DLD1 (cell line): Measurements from ENCODE around the gene HSPB3.
"Not testable (repeated sequence)": the region's sequence is repeated elsewhere in the genome, so short reads cannot be mapped to it uniquely, and the experiment has no call there.

ENCODE experiments used
- in situ Hi-C: cut with HindIII; loops from 2 replicates; pipeline ENCODE4 v1.10.0; 2017; ENCODE audit warnings: low sequenced_read_pairs

Gene HSPB3

GRCh38 chr5:54454602-54455001 is 897 bp upstream of the HSPB3 start:
- in situ Hi-C loops = no loop called here

- in situ Hi-C loops = no loop called here
Observed at GRCh38 chr5:54457094-54457862, 1.8 kb downstream of the HSPB3 start.

GRCh38 chr5:54458221-54458620 is 2.7 kb downstream of the HSPB3 start:
- in situ Hi-C loops = no loop called here

- in situ Hi-C loops = no loop called here
Observed at GRCh38 chr5:54460181-54460919, 4.9 kb downstream of the HSPB3 start.

GRCh38 chr5:54462281-54462680 is 6.8 kb downstream of the HSPB3 start:
- in situ Hi-C loops = no loop called here

- in situ Hi-C loops = no loop called here
Observed at GRCh38 chr5:54463713-54464112, 8.2 kb downstream of the HSPB3 start.

GRCh38 chr5:54469622-54470021 is 14.1 kb downstream of the HSPB3 start:
- in situ Hi-C loops = no loop called here

GRCh38 chr5:54470128-54470527 is 14.6 kb downstream of the HSPB3 start:
- in situ Hi-C loops = no loop called here

GRCh38 chr5:54470677-54471076 is 15.2 kb downstream of the HSPB3 start:
- in situ Hi-C loops = no loop called here

- in situ Hi-C loops = no loop called here
Observed at GRCh38 chr5:54471398-54471797, 15.9 kb downstream of the HSPB3 start.

- in situ Hi-C loops = no loop called here
Observed at GRCh38 chr5:54476682-54477081, 21.2 kb downstream of the HSPB3 start.

- in situ Hi-C loops = no loop called here
Observed at GRCh38 chr5:54477941-54478478, 22.5 kb downstream of the HSPB3 start.

- in situ Hi-C loops = no loop called here
Observed at GRCh38 chr5:54480296-54480695, 24.8 kb downstream of the HSPB3 start.

GRCh38 chr5:54484219-54484894 is 28.9 kb downstream of the HSPB3 start:
- in situ Hi-C loops = no loop called here

- in situ Hi-C loops = not testable (repeated sequence)
Observed at GRCh38 chr5:54485659-54486058, 30.2 kb downstream of the HSPB3 start.

GRCh38 chr5:54489648-54489979 is 34.1 kb downstream of the HSPB3 start:
- in situ Hi-C loops = not testable (repeated sequence)

- in situ Hi-C loops = no loop called here
Observed at GRCh38 chr5:54491326-54491725, 35.8 kb downstream of the HSPB3 start.

- in situ Hi-C loops = no loop called here
Observed at GRCh38 chr5:54492178-54492577, 36.7 kb downstream of the HSPB3 start.

- in situ Hi-C loops = no loop called here
Observed at GRCh38 chr5:54495027-54495426, 39.5 kb downstream of the HSPB3 start.
